SW 1271 (cell line): ENCODE results near the gene NDFIP2.

Experiments
- DNase-seq, 2 experiments: peaks; one replicate each; lab custom pipeline; 2025; lab: John Stamatoyannopoulos, UW

NDFIP2 gene

DNA sequence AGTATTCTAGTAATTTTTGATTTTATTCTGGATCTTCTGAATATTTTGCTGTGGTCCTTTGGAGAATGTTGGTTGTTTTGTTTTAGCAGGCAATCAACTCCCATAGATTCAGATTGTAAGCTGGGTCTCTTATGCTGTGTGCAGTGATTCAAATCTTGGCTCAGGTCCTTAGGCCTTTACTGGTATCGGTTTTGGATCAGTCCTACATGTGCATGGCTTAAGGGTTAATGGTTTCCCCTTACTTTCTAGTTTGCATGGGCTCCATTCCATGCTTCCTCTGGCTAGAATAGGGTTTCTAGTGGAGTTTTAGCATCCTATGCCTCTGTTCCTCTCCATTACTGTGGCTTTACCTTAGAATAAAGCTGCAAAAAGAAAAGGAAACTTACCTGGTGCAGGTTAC lies 16.1 kb downstream of the NDFIP2 start:
- no peak for DNase-seq

DNA sequence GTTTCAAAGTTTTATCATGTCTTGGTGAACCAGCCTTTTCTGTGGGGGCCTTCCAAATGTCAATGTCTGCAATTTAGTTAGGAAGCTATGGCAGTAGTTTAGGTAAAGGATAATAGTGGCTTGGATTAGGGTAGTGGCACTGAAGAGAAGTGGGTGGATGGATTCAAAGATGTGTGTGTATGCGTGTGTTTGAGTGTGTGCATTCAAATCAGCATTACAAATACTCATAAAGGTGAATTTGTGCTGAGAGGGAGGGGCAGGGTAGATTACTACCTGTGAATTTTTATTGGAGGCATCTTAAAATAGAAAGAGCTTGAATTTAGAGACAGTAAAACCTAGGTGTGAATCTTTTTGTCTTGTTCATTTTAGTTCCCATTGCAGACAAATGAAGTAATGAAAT lies 16.9 kb downstream of the NDFIP2 start:
- no peak for DNase-seq

GRCh38 chr13:79500829-79501228 lies 19.9 kb downstream of the NDFIP2 start:
- DNase-seq, result no peak

DNA sequence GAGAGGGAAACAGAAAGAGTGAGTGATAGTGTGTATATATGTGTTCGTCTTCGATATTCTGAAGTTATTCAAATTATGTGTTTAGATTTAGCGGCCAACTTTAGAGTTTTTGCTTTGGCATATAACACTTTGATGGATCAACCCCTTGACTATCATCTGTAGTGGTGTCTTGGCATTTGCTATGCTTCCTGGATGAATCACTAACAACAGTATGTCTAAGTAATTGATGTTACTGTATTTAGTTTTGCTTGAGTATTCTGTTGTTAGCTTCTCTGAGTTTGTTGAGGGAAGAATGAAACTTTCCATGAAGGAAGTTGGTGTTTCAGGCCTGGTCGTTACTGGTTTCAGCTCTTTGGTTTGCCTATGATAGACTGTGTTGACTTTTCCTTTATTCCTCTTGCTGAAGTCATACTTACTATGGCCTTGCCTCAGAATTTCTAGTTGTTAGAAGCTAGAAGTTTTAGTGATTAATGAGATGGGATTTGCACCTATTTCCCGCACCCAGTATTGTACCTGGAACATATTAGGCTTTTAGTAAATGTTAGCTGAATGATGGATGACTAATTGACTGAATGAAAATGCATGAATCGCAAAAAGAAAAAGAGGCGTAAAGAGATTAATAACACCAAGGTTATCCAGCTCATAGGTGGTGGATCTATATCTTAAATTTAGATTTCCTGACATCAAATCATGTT lies 20.7 kb downstream of the NDFIP2 start:
- no peak for DNase-seq

DNA sequence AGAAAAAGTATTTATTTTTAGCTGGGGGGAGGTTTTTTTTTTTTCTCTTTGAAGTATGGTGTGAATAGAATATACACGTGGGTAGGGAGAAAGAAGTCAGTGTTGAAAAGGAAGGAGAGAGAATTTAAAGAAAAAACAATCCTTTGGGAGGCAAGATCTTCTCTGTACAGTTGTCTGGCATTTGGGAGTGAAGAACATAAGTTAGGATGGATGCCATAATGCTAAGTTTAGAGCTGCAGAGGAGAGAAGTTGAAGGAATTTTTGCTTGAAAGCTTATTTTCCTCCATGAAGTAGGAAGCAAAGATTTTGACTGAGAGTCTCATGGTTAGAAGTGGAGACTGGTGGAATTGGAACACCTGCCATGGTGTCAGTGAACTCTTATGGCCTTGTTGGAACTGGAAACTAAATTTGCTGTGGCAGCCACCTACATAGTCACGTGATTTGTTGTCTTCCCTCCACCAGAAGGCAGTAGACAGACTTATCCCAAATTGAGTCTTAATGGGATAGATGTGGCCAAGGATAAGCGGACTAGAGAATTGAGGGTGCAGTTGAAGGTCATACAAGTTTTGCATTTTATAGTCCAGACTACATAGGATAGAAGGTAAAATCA lies 22.0 kb downstream of the NDFIP2 start:
- DNase-seq, result no peak

GRCh38 chr13:79503473-79504017 lies 22.6 kb downstream of the NDFIP2 start:
- DNase-seq, result no peak

GRCh38 chr13:79508224-79508961 lies 27.4 kb downstream of the NDFIP2 start:
- DNase-seq, result no peak

- no peak for DNase-seq
Observed at GRCh38 chr13:79511611-79512010, 30.7 kb downstream of the NDFIP2 start.

- DNase-seq, result no peak
Observed at GRCh38 chr13:79512950-79513349, 32.0 kb downstream of the NDFIP2 start.

- DNase-seq, result no peak
Observed at GRCh38 chr13:79516595-79516994, 35.6 kb downstream of the NDFIP2 start.

GRCh38 chr13:79519255-79519654 lies 38.3 kb downstream of the NDFIP2 start:
- DNase-seq, result no peak

- DNase-seq, result peak in 1 of 2 experiments; percentile 10
Observed at GRCh38 chr13:79522583-79522982, 41.6 kb downstream of the NDFIP2 start.

DNA sequence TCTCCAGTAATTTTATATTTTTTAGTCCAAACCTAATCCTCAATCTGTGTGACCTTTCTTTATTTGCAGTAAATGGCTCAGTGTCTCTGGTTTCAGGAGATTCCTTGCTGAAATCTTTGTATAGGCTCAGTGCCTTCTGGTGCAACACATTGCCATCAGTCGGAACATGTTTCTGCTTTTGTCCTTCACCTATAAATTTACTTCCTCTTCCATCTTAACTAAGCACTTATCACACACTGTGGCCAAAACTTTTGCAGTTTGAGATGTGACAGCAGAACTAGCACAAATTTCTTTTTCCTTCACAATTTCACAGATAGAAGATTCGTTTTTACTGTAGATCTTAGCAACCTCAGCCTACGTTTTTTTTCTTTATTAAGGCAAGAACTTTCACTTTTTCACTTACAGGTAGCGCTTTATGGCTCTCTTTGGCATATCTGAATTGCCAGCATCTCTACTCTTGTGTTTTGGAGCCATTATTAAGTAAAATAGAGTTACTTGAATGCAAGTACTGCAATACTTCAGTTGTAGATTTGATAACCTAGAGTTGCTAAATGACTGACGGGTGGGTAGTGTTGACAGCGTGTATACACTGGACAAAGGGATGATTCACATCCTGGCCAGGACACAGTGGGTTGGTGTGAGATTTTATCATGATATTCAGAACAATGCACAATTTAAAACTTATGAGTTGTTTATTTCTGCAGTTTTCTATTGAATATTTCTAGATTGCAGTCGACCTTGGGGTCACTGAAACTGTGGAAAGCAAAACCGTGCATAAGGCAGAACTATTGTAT lies 44.3 kb downstream of the NDFIP2 start:
- DNase-seq, result peak; percentile 19 to 44

DNA sequence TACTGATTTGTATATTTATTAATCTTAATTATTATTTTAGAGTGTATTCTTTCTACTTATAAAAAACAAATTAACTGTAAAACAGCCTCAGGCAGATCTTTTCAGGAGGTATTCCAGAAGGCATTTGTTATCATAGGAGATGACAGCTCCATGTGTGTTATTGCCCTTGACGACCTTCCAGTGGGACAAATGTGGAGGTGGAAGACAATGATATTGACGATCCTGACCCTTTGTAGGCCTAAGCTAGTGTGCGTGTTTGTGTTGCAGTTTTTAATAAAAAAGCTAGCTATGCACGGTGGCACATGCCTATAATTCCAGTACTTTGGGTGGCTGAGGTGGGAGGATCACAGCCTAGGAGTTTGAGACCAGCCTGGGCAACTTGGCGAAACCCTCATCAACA lies 46.7 kb downstream of the NDFIP2 start:
- DNase-seq, result no peak

GRCh38 chr13:79528356-79528755 lies 47.4 kb downstream of the NDFIP2 start:
- no peak for DNase-seq

DNA sequence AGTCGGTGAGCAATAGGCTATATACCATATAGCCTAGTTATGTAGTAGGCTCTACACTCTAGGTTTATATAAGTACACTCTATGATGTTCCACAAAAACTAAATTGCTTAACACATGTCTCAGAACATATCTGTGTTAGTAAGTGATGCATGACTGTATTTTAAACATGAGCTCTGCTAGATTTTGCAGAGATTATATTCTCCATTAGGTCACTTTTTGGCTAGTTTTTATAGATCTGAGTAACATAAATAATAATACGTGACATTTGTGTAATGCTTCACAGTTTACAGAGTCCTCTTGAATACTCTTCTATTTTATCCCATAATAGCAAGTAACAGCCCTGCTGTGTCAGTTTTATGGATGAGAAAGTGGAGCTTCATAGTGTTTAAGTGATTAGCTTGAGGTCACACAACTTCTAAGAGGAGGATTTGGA lies 47.8 kb downstream of the NDFIP2 start:
- no peak for DNase-seq

DNA sequence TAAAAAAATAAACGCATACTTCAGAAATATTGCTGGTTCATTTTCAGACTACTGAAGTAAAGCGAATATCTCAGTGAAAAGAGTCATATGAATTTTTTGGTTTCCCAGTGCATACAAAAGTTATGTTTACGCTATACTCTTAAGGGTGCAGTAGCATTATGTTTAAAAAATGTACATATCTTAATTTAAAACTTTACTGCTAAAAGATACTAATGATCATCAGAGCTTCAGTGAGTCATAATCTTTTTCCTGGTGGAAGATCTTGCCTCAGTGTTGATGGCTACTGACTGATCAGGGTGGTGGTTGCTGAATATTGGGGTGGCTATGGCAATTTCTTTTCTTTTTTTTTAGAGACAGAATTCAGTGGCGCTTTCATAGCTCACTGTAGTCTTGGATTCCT lies 48.9 kb downstream of the NDFIP2 start:
- DNase-seq, result no peak

- DNase-seq, result no peak
Observed at GRCh38 chr13:79530270-79530669, 49.3 kb downstream of the NDFIP2 start.

- no peak for DNase-seq
Observed at GRCh38 chr13:79531542-79532254, 50.7 kb downstream of the NDFIP2 start.

DNA sequence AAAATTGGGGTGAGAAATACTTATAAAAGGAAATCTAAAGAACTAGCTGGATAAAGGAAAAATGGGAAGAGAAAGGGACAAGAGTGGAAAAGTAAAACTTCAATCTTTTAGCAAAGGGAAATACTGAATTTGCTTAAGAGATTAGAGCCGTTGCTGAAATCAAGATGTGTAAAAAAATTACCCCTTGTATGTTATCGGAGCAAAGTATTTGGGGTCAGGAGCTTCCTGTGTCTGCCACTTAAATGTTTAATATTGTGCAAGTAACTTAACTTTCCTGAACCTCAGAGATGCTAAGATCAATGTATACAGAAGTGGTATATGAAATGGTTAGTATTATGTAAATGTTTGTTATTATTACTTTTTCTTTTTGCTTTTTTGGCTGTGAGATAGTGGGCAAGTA lies 51.6 kb downstream of the NDFIP2 start:
- no peak for DNase-seq

DNA sequence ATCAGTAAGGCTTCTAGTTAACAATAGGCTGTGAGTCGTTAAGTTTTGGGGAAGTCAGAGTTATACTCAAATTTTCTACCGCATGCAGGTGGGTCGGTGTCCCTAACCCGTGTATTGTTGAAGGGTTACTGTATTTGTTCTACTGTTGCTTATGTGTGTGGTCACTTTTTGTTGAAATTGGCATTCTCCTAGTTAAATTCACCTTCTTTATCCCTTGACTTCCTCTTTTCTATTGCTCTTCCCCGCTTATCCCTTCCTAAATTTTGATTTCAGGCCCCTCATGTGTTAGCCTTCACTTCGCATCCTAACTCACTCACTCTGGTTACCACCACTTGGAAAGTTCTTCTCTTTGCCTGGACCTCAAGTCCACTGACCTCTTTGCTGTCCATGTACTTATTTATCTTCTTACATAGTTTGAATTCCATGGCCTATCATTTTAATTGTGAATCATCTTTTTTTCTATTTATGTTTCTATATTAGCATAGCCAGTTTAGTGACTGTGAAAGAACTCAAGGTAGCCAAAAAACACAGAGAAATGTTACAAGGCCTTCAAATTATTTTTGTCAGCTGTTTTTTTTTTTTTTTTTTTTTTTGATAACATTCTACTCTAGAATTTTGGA lies 52.9 kb downstream of the NDFIP2 start:
- no peak for DNase-seq
